HG03175 (cell line): ENCODE measurements around the gene LPCAT3.

ENCODE experiments used
- ATAC-seq: cut with Tn5 transposase; IDR thresholded peaks from one replicate; pipeline ENCODE4 v1.9.1; 2021; ENCODE audit warnings: mild to moderate bottlenecking, moderate library complexity; ENCODE audit not compliant: unreplicated experiment

The LPCAT3 gene

GRCh38 chr12:6941267-6941666 is 77.0 kb downstream of the LPCAT3 start:
- ATAC-seq = no peak

- ATAC-seq = no peak
These were observed 79.1 kb downstream of the LPCAT3 start for GRCh38 chr12:6939191-6939540.

- ATAC-seq = no peak
These were observed 79.7 kb downstream of the LPCAT3 start for GRCh38 chr12:6938353-6939190.

GRCh38 chr12:6937481-6938352 is 80.6 kb downstream of the LPCAT3 start:
- peak; percentile 94 for ATAC-seq

GRCh38 chr12:6936636-6937480 is 81.4 kb downstream of the LPCAT3 start:
- ATAC-seq = peak; percentile 6

GRCh38 chr12:6936194-6936635 is 82.1 kb downstream of the LPCAT3 start:
- no peak for ATAC-seq

- ATAC-seq = no peak
These were observed 82.7 kb downstream of the LPCAT3 start for GRCh38 chr12:6935371-6936193.

GRCh38 chr12:6934110-6934509 is 84.2 kb downstream of the LPCAT3 start:
- no peak for ATAC-seq

GRCh38 chr12:6932766-6933165 is 85.5 kb downstream of the LPCAT3 start:
- ATAC-seq = no peak

GRCh38 chr12:6929466-6930452 is 88.5 kb downstream of the LPCAT3 start:
- no peak for ATAC-seq

GRCh38 chr12:6928703-6929407 is 89.4 kb downstream of the LPCAT3 start:
- ATAC-seq = no peak

GRCh38 chr12:6928022-6928702 is 90.1 kb downstream of the LPCAT3 start:
- ATAC-seq = peak; percentile 40

GRCh38 chr12:6927379-6928021 is 90.8 kb downstream of the LPCAT3 start, which contains the start of gene ATN1:
TSS of gene ATN1 (plus strand) at chr12:6927959. CDS start at chr12:6934002, 6,043 bp downstream.
- ATAC-seq = no peak
